Esophagus muscularis mucosa (tissue), 4 donors: ENCODE results near the gene RPL13. TPM values are rescaled to one million over a fixed set of nuclear protein-coding genes. Genes with fewer than 3 reads are reported as not detected.

ENCODE experiments used
- DNase-seq: peaks from one replicate; pipeline ENCODE4 v3.0.0-alpha.2; 2017; ENCODE audit errors: extremely low spot score
- H3K27ac ChIP-seq, 4 donors: fragments of 200-600 bp; sonication (generic); replicated peaks in 1 of 4; 1 replicate in 3 of 4; 2 replicates in 1 of 4; pipeline ENCODE4 v1.5.1; 2016 to 2019; ENCODE audit warnings: mild to moderate bottlenecking in 1 of 4
- H3K27me3 ChIP-seq, 4 donors: fragments of 200-600 bp; sonication (generic); one replicate each; pipeline versions ENCODE4 v1.5.1 to v1.6.0; 2016 to 2019
- H3K36me3 ChIP-seq, 4 donors: fragments of 200-600 bp; sonication (generic); one replicate each; pipeline ENCODE4 v1.5.1; 2016 to 2019
- H3K4me1 ChIP-seq, 4 donors: fragments of 200-600 bp; sonication (generic); one replicate each; pipeline ENCODE4 v1.5.1; 2016 to 2019
- H3K4me3 ChIP-seq, 4 donors: fragments of 200-600 bp; sonication (generic); 1 replicate in 2 of 4; 2 replicates in 2 of 4; pipeline ENCODE4 v1.5.1; 2016 to 2019; ENCODE audit warnings: mild to moderate bottlenecking in 4 of 4, moderate library complexity in 1 of 4
- H3K9me3 ChIP-seq, 4 donors: fragments of 200-600 bp; sonication (generic); 1 replicate in 3 of 4; 2 replicates in 1 of 4; pipeline ENCODE4 v1.5.1; 2016 to 2019
- EP300 ChIP-seq: sonication (generic); formaldehyde crosslinking; IDR thresholded peaks from one replicate; pipeline ENCODE4 v1.6.1; 2017; ENCODE audit warnings: antibody characterized with exemption
- POLR2A ChIP-seq: fragments of 450-650 bp; IDR thresholded peaks from one replicate; pipeline ENCODE4 v1.6.1; 2017; ENCODE audit warnings: antibody characterized with exemption, moderate library complexity, mild to moderate bottlenecking, low read depth
- POLR2AphosphoS5 ChIP-seq, 2 donors: sonication (generic); formaldehyde crosslinking; IDR thresholded peaks; one replicate each; pipeline ENCODE4 v1.6.1; 2017; ENCODE audit warnings: antibody characterized with exemption in 2 of 2
- WGBS: methylation state at CpG from one replicate; pipeline ENCODE4 v1.1.5; 2018; 5-methylcytosine and 5-hydroxymethylcytosine counted together
- intact Hi-C: fragments of 100-400 bp; cut with DNase I; formaldehyde crosslinking; loops from one replicate; pipeline ENCODE4 v1.15.1; 2023
- total RNA-seq, 4 donors: library from RNA; depleted of rRNA; stranded (reverse); fragments of >200 nt; gene quantifications; one replicate each; pipeline versions ENCODE4 v1.1.0 to v1.2.1, GENCODE V29; 2016
- TF ChIP-seq, protein P1 (sequence below), 3 experiments: fragments of 200-600 bp in 2 of 3; fragments of 450-650 bp in 1 of 3; sonication (generic) in 2 of 3; IDR thresholded peaks; one replicate each; pipeline ENCODE4 v1.5.1; 2017 to 2019; ENCODE audit warnings: antibody characterized with exemption in 3 of 3, mild to moderate bottlenecking in 2 of 3, moderate library complexity in 1 of 3

Gene RPL13
- total RNA-seq, 4 donors from 2014 or later: 4,039 to 6,804 (median 5,312) TPM

DNA sequence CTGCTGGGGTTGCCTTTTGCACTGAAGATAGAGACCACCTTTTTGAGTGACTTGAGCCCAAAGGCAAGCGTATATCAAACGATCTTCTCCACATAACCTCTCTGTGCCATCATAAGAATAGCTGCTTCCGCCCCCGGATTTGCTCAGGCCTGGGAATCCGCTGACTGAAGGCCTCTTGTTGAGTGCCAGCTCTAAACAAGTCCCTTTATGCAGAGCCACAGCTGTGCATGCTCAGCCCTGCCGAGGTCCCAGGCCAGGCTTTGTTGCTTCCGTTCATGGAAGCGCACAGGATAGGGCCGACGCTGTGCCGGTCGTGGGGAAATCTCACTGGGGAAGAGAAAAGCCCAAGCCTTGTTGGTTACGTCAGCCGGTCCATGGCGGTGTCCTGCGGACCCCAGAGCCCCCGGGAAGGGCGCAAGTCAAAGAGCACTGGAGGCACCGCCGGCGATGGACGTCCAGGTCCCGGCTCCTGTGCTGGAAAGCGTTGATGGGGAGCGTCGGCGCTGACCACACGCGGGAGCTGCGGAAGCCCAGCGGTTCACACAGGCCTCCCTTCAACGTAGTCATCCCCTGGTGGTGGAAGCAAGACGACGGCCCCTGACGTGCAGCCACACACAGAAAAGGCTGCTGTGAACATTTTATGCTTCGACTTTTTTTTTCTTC lies 23.5 kb upstream of the RPL13 start:
- no peaks in the 10 kb centered on the region for H3K27me3 ChIP-seq
- intact Hi-C loops: no loop called here
- TF ChIP-seq POLR2AphosphoS5 (IDR thresholded peaks at IDR 0.05) (no peak), POLR2A (no peak)
- peaks cover 49 to 86% (median 74%) of the 10 kb centered on the region in 4 donors for H3K36me3 ChIP-seq
- DNase-seq: no peak
- H3K4me1 ChIP-seq: peaks cover 4 to 12% (median 10%) of the 10 kb centered on the region in 4 donors
- no peak overlapping the region for H3K27ac ChIP-seq
- no peaks in the 10 kb centered on the region for H3K9me3 ChIP-seq
- WGBS: 88% methylated on average over 22 of the region's 36 CpGs
- H3K4me3 ChIP-seq: no peak overlapping the region

DNA sequence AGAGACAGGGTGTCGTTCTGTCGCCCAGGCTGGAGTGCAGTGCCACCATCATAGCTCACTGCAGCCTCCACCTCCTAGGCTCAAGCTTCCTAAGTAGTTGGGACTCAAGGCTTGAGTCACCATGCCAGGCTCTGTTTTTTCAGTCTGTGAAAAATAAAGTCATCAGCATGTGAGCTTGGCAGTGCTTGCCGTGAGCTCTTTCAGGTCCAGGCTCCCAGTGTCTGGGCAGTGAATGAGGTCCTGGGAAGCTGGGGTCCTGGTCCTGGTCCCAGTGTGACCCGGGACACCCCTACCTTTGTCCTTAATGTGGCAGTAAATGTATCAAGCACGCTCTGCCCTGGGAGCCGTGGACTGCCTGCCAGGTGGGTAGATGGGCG lies 22.9 kb upstream of the RPL13 start:
- DNase-seq: no peak
- 93% methylated on average over 7 of the region's 7 CpGs for WGBS
- no peak overlapping the region for H3K4me3 ChIP-seq
- peaks cover 44 to 83% (median 70%) of the 10 kb centered on the region in 4 donors for H3K36me3 ChIP-seq
- no peak overlapping the region for H3K27ac ChIP-seq
- no peaks in the 10 kb centered on the region for H3K27me3 ChIP-seq
- intact Hi-C loops: no loop called here
- H3K4me1 ChIP-seq: peaks cover 6 to 17% (median 13%) of the 10 kb centered on the region in 4 donors
- no peak for TF ChIP-seq POLR2AphosphoS5 (IDR thresholded peaks at IDR 0.05)
- TF ChIP-seq, protein P1, sequence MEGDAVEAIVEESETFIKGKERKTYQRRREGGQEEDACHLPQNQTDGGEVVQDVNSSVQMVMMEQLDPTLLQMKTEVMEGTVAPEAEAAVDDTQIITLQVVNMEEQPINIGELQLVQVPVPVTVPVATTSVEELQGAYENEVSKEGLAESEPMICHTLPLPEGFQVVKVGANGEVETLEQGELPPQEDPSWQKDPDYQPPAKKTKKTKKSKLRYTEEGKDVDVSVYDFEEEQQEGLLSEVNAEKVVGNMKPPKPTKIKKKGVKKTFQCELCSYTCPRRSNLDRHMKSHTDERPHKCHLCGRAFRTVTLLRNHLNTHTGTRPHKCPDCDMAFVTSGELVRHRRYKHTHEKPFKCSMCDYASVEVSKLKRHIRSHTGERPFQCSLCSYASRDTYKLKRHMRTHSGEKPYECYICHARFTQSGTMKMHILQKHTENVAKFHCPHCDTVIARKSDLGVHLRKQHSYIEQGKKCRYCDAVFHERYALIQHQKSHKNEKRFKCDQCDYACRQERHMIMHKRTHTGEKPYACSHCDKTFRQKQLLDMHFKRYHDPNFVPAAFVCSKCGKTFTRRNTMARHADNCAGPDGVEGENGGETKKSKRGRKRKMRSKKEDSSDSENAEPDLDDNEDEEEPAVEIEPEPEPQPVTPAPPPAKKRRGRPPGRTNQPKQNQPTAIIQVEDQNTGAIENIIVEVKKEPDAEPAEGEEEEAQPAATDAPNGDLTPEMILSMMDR (IDR thresholded peaks at IDR 0.05): no peak
- H3K9me3 ChIP-seq: no peaks in the 10 kb centered on the region

- TF ChIP-seq POLR2AphosphoS5 (IDR thresholded peaks at IDR 0.05) (no peak), POLR2A (no peak), EP300 (no peak)
- TF ChIP-seq, protein P1 (IDR thresholded peaks at IDR 0.05): no peak
- Histone ChIP-seq H3K4me3 (no peak overlapping the region), H3K9me3 (no peaks in the 10 kb centered on the region), H3K4me1 (peaks cover 6 to 18% (median 13%) of the 10 kb centered on the region in 4 donors), H3K27me3 (no peaks in the 10 kb centered on the region), H3K27ac (no peak overlapping the region), H3K36me3 (peaks cover 41 to 76% (median 63%) of the 10 kb centered on the region in 4 donors)
- no peak for DNase-seq
- 91% methylated on average over 11 of the region's 12 CpGs for WGBS
- intact Hi-C loops: no loop called here
Measured at GRCh38 chr16:89538286-89538685, 22.2 kb upstream of the RPL13 start.

DNA sequence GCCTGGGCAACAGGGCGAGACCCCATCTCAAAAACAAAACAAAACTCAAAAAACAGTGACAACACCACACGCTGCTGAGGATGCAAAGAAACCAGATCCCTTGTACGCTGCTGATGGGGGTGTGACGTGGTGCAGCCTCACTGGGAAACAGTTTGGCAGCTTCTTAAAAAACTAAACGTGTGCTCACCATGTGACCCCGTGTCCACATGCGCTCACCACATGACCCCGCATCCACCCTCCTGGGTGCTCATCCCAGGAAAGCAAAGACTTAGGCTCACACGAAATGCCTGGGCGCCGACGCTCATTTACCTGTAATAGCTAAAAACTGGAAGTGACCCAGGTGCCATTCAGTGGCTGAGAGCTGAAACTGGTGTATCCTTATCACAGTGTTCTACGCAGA lies 19.9 kb upstream of the RPL13 start:
- H3K4me3 ChIP-seq: no peak overlapping the region
- H3K27ac ChIP-seq: no peak overlapping the region
- intact Hi-C loops: no loop called here
- no peaks in the 10 kb centered on the region for H3K9me3 ChIP-seq
- TF ChIP-seq EP300 (no peak), POLR2A (no peak), POLR2AphosphoS5 (IDR thresholded peaks at IDR 0.05) (no peak)
- TF ChIP-seq, protein P1 (IDR thresholded peaks at IDR 0.05): no peak
- H3K36me3 ChIP-seq: peaks cover 34 to 71% (median 61%) of the 10 kb centered on the region in 4 donors
- no peak for DNase-seq
- peaks cover 0 to 13% (median 10%) of the 10 kb centered on the region in 4 donors for H3K4me1 ChIP-seq
- no peaks in the 10 kb centered on the region for H3K27me3 ChIP-seq
- 93% methylated on average over 13 of the region's 13 CpGs for WGBS

DNA sequence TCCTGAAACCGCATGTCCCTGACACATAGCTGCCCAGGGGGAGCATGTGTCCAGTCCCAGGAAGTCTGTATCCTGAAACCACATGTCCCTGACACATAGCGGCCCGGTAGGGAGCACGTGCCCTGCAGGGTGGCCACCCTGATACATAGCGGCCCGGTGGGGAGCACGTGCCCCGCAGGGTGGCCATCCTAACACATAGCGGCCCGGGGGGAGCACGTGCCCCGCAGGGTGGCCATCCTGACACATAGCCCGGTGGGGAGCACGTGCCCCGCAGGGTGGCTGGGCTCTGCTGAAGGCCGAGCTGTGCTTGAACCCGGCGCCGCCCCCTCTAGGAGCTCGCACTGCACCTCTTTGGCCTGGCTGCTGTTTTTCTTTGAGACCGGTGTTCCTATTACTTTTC lies 18.7 kb upstream of the RPL13 start:
- Histone ChIP-seq H3K27ac (peak overlapping the region in 2 of 4 donors; percentile 29 to 53), H3K36me3 (peaks cover 41 to 76% (median 64%) of the 10 kb centered on the region in 4 donors), H3K4me1 (peaks cover 0 to 13% (median 10%) of the 10 kb centered on the region in 4 donors), H3K27me3 (no peaks in the 10 kb centered on the region), H3K9me3 (no peaks in the 10 kb centered on the region), H3K4me3 (no peak overlapping the region)
- intact Hi-C loops: no loop called here
- WGBS: 82% methylated on average over 21 of the region's 21 CpGs
- no peak for TF ChIP-seq EP300
- TF ChIP-seq POLR2A: no peak
- no peak for TF ChIP-seq POLR2AphosphoS5 (IDR thresholded peaks at IDR 0.05)
- TF ChIP-seq, protein P1 (IDR thresholded peaks at IDR 0.05): no peak
- no peak for DNase-seq
